Adrenal gland (tissue), 5 donors: Measurements from ENCODE around the gene RAMP1.

Experiments used
- CTCF ChIP-seq, 6 experiments: fragments of 450-650 bp in 4 of 6; fragments of 200-600 bp in 2 of 6; sonication (generic) in 1 of 6; IDR thresholded peaks; 1 replicate in 5 of 6; 2 replicates in 1 of 6; pipeline versions ENCODE4 v1.5.1 to v1.8.0; 2016 to 2021; ENCODE audit warnings: antibody characterized with exemption in 6 of 6, mild to moderate bottlenecking in 2 of 6, moderate library complexity in 1 of 6
- POLR2A ChIP-seq, 2 donors: fragments of 450-650 bp; IDR thresholded peaks; one replicate each; pipeline ENCODE4 v1.6.1; 2017; ENCODE audit warnings: antibody characterized with exemption in 2 of 2, mild to moderate bottlenecking in 2 of 2, moderate library complexity in 1 of 2
- donor health status: DM: no; HTN: no; CAD: no.

DNA sequence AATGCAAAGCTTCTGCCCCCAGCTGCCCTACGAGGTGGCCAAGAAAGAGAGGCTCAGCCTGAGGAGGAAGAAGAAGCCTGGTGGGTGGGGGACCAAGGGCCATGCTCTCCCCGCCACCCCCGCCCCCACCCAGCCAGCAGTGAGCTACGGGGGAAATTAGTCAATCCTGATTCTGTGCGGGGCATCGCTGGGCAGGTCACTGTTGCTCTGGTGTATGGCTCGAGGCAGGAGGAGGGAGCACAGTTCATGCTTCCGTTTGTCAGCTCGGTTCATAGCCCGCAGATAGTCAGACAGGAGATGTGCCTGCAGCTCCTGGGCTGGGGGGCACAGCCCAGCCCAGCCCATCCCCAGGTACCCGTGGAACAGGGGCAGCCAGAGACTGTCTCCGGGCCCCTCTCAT, 17.1 kb downstream of the RAMP1 start:
- TF ChIP-seq CTCF (IDR thresholded peaks at IDR 0.05) (no peak), POLR2A (IDR thresholded peaks at IDR 0.05) (no peak)
